A549 (cell line): ENCODE results near the gene TM4SF1. TPM values are rescaled to one million over a fixed set of nuclear protein-coding genes. Genes with fewer than 3 reads are reported as not detected.

Experiments
- ATAC-seq, 2 experiments: fragments of 200-7000 bp in 1 of 2; fragments of >200 bp in 1 of 2; cut with Nextera tagmentation in 1 of 2; cut with Tn5 transposase in 1 of 2; 3 replicates each; pipeline versions ENCODE4 v1.8.0 to v1.9.1; 2018 to 2020; ENCODE audit warnings: mild to moderate bottlenecking in 1 of 2, moderate library complexity in 1 of 2
- CTCF ChIA-PET: fragments of 300-600 bp; sonication (Branson Sonifier 250); formaldehyde crosslinking; extraction: SDS; loops from one replicate; lab custom pipeline; 2021; ENCODE audit warnings: antibody characterized with exemption, inconsistent platforms; lab: Yijun Ruan, JAX
- POLR2A ChIA-PET: fragments of 350-600 bp; formaldehyde crosslinking; extraction: SDS; loops from one replicate; lab custom pipeline; 2021; ENCODE audit warnings: antibody characterized with exemption, inconsistent platforms; lab: Yijun Ruan, JAX
- DNase-seq, 2 experiments: peaks; one replicate each; pipeline versions ENCODE4 v3.0.0 to v3.0.0-alpha.2; 2011 to 2016; ENCODE audit warnings: low read depth in 1 of 2, low spot score in 1 of 2
- FAIRE-seq: peaks from 2 replicates; lab custom pipeline; 2011; peaks lifted over from hg19 to GRCh38; lab: Jason Lieb, UNC
- H3K27ac ChIP-seq, 2 experiments: fragments of >200 bp; sonication (Bioruptor Twin); formaldehyde crosslinking; 3 replicates each; pipeline ENCODE4 v1.5.1; 2016 to 2017
- H3K4me1 ChIP-seq: fragments of >200 bp; sonication (Bioruptor Twin); formaldehyde crosslinking; 3 replicates; pipeline ENCODE4 v1.6.1; 2016
- H3K4me2 ChIP-seq: fragments of >200 bp; sonication (Bioruptor Twin); formaldehyde crosslinking; 3 replicates; pipeline ENCODE4 v1.6.1; 2016
- H3K4me3 ChIP-seq: fragments of >200 bp; sonication (Bioruptor Twin); formaldehyde crosslinking; 3 replicates; pipeline ENCODE4 v1.5.1; 2016
- H3K9me3 ChIP-seq: fragments of >200 bp; sonication (Bioruptor Twin); formaldehyde crosslinking; 3 replicates; pipeline ENCODE4 v1.6.1; 2016
- BHLHE40 ChIP-seq: IDR thresholded peaks from 2 replicates; pipeline ENCODE4 v1.6.1; 2012; ENCODE audit warnings: low read depth, low read length, inconsistent platforms
- CBX2 ChIP-seq: fragments of 200-600 bp; sonication (generic); IDR thresholded peaks from 2 replicates; pipeline ENCODE4 v1.6.1; 2016; ENCODE audit warnings: low read depth, mild to moderate bottlenecking, borderline replicate concordance
- CBX8 ChIP-seq: fragments of 200-600 bp; sonication (generic); IDR thresholded peaks from 2 replicates; pipeline ENCODE4 v1.6.1; 2016
- CEBPB ChIP-seq, 2 experiments: fragments of >200 bp in 1 of 2; sonication (Bioruptor Twin) in 1 of 2; formaldehyde crosslinking in 1 of 2; IDR thresholded peaks; 2 replicates each; pipeline ENCODE4 v1.6.1; 2012 to 2016
- CHD4 ChIP-seq: fragments of 200-600 bp; sonication (generic); IDR thresholded peaks from 2 replicates; pipeline ENCODE4 v1.6.1; 2016; ENCODE audit warnings: antibody characterized with exemption, mild to moderate bottlenecking, borderline replicate concordance
- EHF ChIP-seq: fragments of 250-450 bp; sonication (Bioruptor Pico); IDR thresholded peaks from 2 replicates; pipeline ENCODE4 v1.5.0; 2020; ENCODE audit warnings: mild to moderate bottlenecking
- EHMT2 ChIP-seq: fragments of 200-600 bp; sonication (generic); IDR thresholded peaks from 2 replicates; pipeline ENCODE4 v1.6.1; 2016; ENCODE audit warnings: antibody characterized with exemption, low read depth, mild to moderate bottlenecking, moderate library complexity
- EP300 ChIP-seq, 2 experiments: fragments of >200 bp; sonication (Bioruptor Twin); formaldehyde crosslinking; IDR thresholded peaks; 2 replicates in 1 of 2; 3 replicates in 1 of 2; pipeline ENCODE4 v1.6.1; 2016 to 2017
- ESRRA ChIP-seq: fragments of 150-350 bp; IDR thresholded peaks from 2 replicates; pipeline ENCODE4 v1.6.1; 2014; ENCODE audit warnings: mild to moderate bottlenecking, low read length, borderline replicate concordance
- FOSB ChIP-seq: fragments of 250-450 bp; sonication (Bioruptor Pico); IDR thresholded peaks from 2 replicates; pipeline ENCODE4 v1.5.0; 2020; ENCODE audit warnings: mild to moderate bottlenecking, moderate library complexity
- FOSL2 ChIP-seq, 2 experiments: fragments of 450-650 bp in 1 of 2; fragments of >200 bp in 1 of 2; sonication (Bioruptor Twin) in 1 of 2; formaldehyde crosslinking; IDR thresholded peaks; 2 replicates each; pipeline versions ENCODE4 v1.5.0 to v1.6.1; 2016 to 2020; ENCODE audit warnings: mild to moderate bottlenecking in 1 of 2, moderate library complexity in 1 of 2
- FOXS1 ChIP-seq: fragments of 250-450 bp; sonication (Bioruptor Pico); IDR thresholded peaks from 2 replicates; pipeline ENCODE4 v1.5.0; 2020; ENCODE audit warnings: mild to moderate bottlenecking, moderate library complexity
- GATA3 ChIP-seq: IDR thresholded peaks from 2 replicates; pipeline ENCODE4 v1.6.1; 2012; ENCODE audit warnings: borderline replicate concordance
- HDAC2 ChIP-seq: fragments of 200-600 bp; sonication (generic); IDR thresholded peaks from 2 replicates; pipeline ENCODE4 v1.6.1; 2016
- HEYL ChIP-seq: fragments of 250-450 bp; sonication (Bioruptor Pico); IDR thresholded peaks from 2 replicates; pipeline ENCODE4 v1.8.0; 2021; ENCODE audit warnings: mild to moderate bottlenecking, moderate library complexity
- KDM1A ChIP-seq: fragments of 200-600 bp; sonication (generic); IDR thresholded peaks from 2 replicates; pipeline ENCODE4 v1.6.1; 2016; ENCODE audit warnings: low read depth, mild to moderate bottlenecking
- MAFK ChIP-seq: fragments of 450-650 bp; IDR thresholded peaks from 2 replicates; pipeline ENCODE4 v1.6.1; 2014; ENCODE audit not compliant: partially characterized antibody
- NPAS2 ChIP-seq: fragments of 250-450 bp; sonication (Bioruptor Pico); IDR thresholded peaks from 2 replicates; pipeline ENCODE4 v1.8.0; 2022; ENCODE audit warnings: mild to moderate bottlenecking, moderate library complexity, borderline replicate concordance
- PHF8 ChIP-seq: fragments of 200-600 bp; sonication (generic); IDR thresholded peaks from 2 replicates; pipeline ENCODE4 v1.6.1; 2016; ENCODE audit warnings: low read depth, mild to moderate bottlenecking, antibody characterized with exemption, moderate library complexity, borderline replicate concordance
- POLR2A ChIP-seq: IDR thresholded peaks from 2 replicates; pipeline ENCODE4 v1.6.1; 2012; ENCODE audit warnings: mild to moderate bottlenecking, low read length
- POLR2AphosphoS2 ChIP-seq: conservative IDR thresholded peaks from 2 replicates; pipeline ENCODE4 v1.6.1; 2012; ENCODE audit warnings: low read length, improper control_type of control experiment, inconsistent platforms
- RAD21 ChIP-seq, 2 experiments: fragments of >200 bp in 1 of 2; sonication (Bioruptor Twin) in 1 of 2; formaldehyde crosslinking in 1 of 2; IDR thresholded peaks in 1 of 2; conservative IDR thresholded peaks in 1 of 2; 2 replicates in 1 of 2; 3 replicates in 1 of 2; pipeline ENCODE4 v1.6.1; 2012 to 2018; ENCODE audit warnings: inconsistent platforms in 1 of 2
- RFX5 ChIP-seq: fragments of 450-650 bp; IDR thresholded peaks from 2 replicates; pipeline ENCODE4 v1.7.1; 2014; ENCODE audit warnings: antibody characterized with exemption, mild to moderate bottlenecking, moderate library complexity
- RNF2 ChIP-seq: fragments of 200-600 bp; sonication (generic); IDR thresholded peaks from 2 replicates; pipeline ENCODE4 v1.6.1; 2016; ENCODE audit warnings: low read depth, mild to moderate bottlenecking, antibody characterized with exemption, moderate library complexity, borderline replicate concordance
- SMC3 ChIP-seq: fragments of >200 bp; sonication (Bioruptor Twin); formaldehyde crosslinking; IDR thresholded peaks from 3 replicates; pipeline ENCODE4 v1.6.1; 2018; ENCODE audit warnings: inconsistent platforms
- ZFP36 ChIP-seq: fragments of 450-650 bp; IDR thresholded peaks from 2 replicates; pipeline ENCODE4 v1.6.1; 2014; ENCODE audit warnings: borderline replicate concordance; ENCODE audit not compliant: partially characterized antibody
- ZNF302 ChIP-seq: fragments of 250-450 bp; sonication (Bioruptor Pico); IDR thresholded peaks from 2 replicates; pipeline ENCODE4 v1.9.0; 2021; ENCODE audit warnings: inconsistent platforms, mild to moderate bottlenecking, moderate library complexity
- ZSCAN20 ChIP-seq: fragments of 250-450 bp; sonication (Bioruptor Pico); IDR thresholded peaks from 2 replicates; pipeline ENCODE4 v1.8.0; 2022; ENCODE audit warnings: mild to moderate bottlenecking, moderate library complexity
- WGBS: methylation state at CpG from one replicate; pipeline ENCODE4 v1.1.6; 2017; ENCODE audit errors: missing lambda C conversion rate; 5-methylcytosine and 5-hydroxymethylcytosine counted together
- polyA plus RNA-seq, 4 experiments: library from polyadenylated mRNA; depleted of rRNA in 3 of 4; stranded (reverse); fragments of >200 nt; fragmentation: RNase III in 1 of 4; extraction: RNeasy Plus Mini Kit Qiagen cat#74134 plus additional on column Dnase treatment in 1 of 4; gene quantifications; 2 replicates in 3 of 4; 3 replicates in 1 of 4; pipeline ENCODE4 v1.2.3, GENCODE V29; 2011 to 2017
- TF ChIP-seq, protein P1 (sequence below): IDR thresholded peaks from 2 replicates; pipeline ENCODE4 v1.6.1; 2012
- TF ChIP-seq, protein P2 (sequence below): fragments of 450-650 bp; IDR thresholded peaks from 2 replicates; pipeline ENCODE4 v1.6.1; 2014; ENCODE audit warnings: antibody characterized with exemption
- TF ChIP-seq, protein P3 (sequence below): fragments of 250-450 bp; sonication (Bioruptor Pico); IDR thresholded peaks from 2 replicates; pipeline ENCODE4 v1.5.0; 2021; ENCODE audit warnings: mild to moderate bottlenecking, moderate library complexity, borderline replicate concordance
- TF ChIP-seq, protein P4 (sequence below): fragments of 200-600 bp; sonication (generic); IDR thresholded peaks from 2 replicates; pipeline ENCODE4 v1.6.1; 2016; ENCODE audit warnings: antibody characterized with exemption, mild to moderate bottlenecking, moderate library complexity

TM4SF1 gene
- polyA plus RNA-seq, 2 of the 4 experiments (the other 2 are of a cell fraction), result 828 to 1,208 TPM

DNA sequence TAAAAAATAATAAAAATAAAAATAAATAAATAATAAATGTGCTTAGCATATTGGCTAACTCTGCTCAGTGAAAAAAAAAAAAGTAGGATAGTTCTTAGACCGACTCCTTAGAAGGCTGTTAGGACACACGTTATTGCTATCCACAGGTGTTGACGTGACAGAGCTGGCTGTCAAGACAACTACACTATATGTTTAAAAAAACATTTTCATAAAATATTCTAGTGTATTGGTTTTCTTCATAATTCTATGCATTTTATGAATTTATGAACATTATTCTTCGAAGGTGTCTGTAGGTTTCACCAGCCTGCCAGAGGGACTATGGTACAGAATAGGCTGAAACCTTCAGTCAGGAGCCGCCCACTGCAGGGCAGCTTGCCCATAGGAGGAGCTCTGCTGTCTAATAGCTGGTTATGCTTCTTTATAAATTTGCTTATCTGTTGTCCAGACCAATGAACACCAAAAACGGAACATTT, 9.2 kb downstream of the TM4SF1 start:
- CTCF ChIA-PET, result interaction anchor here (0.6 to 1.6 kb wide), 5 partner anchors 13 to 248 kb away, joined by 3 to 4 read pairs (median 3); no protein-coding TSS in a partner anchor
- peak; percentile 23 for FAIRE-seq
- Histone ChIP-seq H3K4me1 (peaks cover 72% of the 10 kb centered on the region), H3K4me2 (peak overlapping the region; percentile 91), H3K4me3 (no peak overlapping the region), H3K9me3 (no peaks in the 10 kb centered on the region), H3K27ac (peak overlapping the region; percentile 71 to 88; a peak in 5 of 6 replicates)
- ATAC-seq, result peak; percentile 24 to 43; a peak in 5 of 6 replicates
- DNase-seq, result peak in 1 of 2 experiments; percentile 82
- 22% methylated on average over 6 of the region's 6 CpGs for WGBS
- POLR2A ChIA-PET, result interaction anchor here (1.9 kb wide), 1 partner anchor 9 kb away, joined by 9 read pairs; the partner anchor contains the start of gene TM4SF1
- TF ChIP-seq RAD21 (conservative IDR thresholded peaks at IDR 0.05 in 1 of 2, IDR thresholded peaks at IDR 0.05 in 1 of 2) (0 out of 5 replicates have a peak, but pooled peaks of 1 of the 2 experiments have one; percentile 2), FOXS1 (CRISPR knock-in tag) (no peak), FOSB (peak; percentile 99), KDM1A (no peak), MAFK (no peak), EP300 (IDR thresholded peaks at IDR 0.05) (no peak), SMC3 (no peak; the same call in 2 of the 3 replicates), BHLHE40 (no peak), POLR2AphosphoS2 (peak; percentile 99), PHF8 (no peak), GATA3 (no peak), ESRRA (no peak), ZSCAN20 (CRISPR knock-in tag) (no peak), ZNF302 (CRISPR knock-in tag) (no peak), RFX5 (no peak), EHF (CRISPR knock-in tag) (peak; percentile 66), CBX8 (no peak), HDAC2 (no peak), RNF2 (no peak), CBX2 (no peak), CEBPB (IDR thresholded peaks at IDR 0.05) (no peak), CHD4 (no peak), ZFP36 (no peak), EHMT2 (no peak), POLR2A (no peak), FOSL2 (IDR thresholded peaks at IDR 0.05) (no peak), FOSL2 (CRISPR knock-in tag; IDR thresholded peaks at IDR 0.05) (peak; percentile 43; the same call in 1 of the 2 replicates), NPAS2 (CRISPR knock-in tag) (no peak), HEYL (CRISPR knock-in tag) (no peak)
- TF ChIP-seq, protein P1, sequence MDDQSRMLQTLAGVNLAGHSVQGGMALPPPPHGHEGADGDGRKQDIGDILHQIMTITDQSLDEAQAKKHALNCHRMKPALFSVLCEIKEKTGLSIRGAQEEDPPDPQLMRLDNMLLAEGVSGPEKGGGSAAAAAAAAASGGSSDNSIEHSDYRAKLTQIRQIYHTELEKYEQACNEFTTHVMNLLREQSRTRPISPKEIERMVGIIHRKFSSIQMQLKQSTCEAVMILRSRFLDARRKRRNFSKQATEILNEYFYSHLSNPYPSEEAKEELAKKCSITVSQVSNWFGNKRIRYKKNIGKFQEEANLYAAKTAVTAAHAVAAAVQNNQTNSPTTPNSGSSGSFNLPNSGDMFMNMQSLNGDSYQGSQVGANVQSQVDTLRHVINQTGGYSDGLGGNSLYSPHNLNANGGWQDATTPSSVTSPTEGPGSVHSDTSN, result peak; percentile 17; the same call in 1 of the 2 replicates
- TF ChIP-seq, protein P2, sequence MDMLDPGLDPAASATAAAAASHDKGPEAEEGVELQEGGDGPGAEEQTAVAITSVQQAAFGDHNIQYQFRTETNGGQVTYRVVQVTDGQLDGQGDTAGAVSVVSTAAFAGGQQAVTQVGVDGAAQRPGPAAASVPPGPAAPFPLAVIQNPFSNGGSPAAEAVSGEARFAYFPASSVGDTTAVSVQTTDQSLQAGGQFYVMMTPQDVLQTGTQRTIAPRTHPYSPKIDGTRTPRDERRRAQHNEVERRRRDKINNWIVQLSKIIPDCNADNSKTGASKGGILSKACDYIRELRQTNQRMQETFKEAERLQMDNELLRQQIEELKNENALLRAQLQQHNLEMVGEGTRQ, result no peak
- TF ChIP-seq, protein P3, sequence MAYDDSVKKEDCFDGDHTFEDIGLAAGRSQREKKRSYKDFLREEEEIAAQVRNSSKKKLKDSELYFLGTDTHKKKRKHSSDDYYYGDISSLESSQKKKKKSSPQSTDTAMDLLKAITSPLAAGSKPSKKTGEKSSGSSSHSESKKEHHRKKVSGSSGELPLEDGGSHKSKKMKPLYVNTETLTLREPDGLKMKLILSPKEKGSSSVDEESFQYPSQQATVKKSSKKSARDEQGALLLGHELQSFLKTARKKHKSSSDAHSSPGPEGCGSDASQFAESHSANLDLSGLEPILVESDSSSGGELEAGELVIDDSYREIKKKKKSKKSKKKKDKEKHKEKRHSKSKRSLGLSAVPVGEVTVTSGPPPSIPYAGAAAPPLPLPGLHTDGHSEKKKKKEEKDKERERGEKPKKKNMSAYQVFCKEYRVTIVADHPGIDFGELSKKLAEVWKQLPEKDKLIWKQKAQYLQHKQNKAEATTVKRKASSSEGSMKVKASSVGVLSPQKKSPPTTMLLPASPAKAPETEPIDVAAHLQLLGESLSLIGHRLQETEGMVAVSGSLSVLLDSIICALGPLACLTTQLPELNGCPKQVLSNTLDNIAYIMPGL (CRISPR knock-in tag), result peak; percentile 96
- TF ChIP-seq, protein P4, sequence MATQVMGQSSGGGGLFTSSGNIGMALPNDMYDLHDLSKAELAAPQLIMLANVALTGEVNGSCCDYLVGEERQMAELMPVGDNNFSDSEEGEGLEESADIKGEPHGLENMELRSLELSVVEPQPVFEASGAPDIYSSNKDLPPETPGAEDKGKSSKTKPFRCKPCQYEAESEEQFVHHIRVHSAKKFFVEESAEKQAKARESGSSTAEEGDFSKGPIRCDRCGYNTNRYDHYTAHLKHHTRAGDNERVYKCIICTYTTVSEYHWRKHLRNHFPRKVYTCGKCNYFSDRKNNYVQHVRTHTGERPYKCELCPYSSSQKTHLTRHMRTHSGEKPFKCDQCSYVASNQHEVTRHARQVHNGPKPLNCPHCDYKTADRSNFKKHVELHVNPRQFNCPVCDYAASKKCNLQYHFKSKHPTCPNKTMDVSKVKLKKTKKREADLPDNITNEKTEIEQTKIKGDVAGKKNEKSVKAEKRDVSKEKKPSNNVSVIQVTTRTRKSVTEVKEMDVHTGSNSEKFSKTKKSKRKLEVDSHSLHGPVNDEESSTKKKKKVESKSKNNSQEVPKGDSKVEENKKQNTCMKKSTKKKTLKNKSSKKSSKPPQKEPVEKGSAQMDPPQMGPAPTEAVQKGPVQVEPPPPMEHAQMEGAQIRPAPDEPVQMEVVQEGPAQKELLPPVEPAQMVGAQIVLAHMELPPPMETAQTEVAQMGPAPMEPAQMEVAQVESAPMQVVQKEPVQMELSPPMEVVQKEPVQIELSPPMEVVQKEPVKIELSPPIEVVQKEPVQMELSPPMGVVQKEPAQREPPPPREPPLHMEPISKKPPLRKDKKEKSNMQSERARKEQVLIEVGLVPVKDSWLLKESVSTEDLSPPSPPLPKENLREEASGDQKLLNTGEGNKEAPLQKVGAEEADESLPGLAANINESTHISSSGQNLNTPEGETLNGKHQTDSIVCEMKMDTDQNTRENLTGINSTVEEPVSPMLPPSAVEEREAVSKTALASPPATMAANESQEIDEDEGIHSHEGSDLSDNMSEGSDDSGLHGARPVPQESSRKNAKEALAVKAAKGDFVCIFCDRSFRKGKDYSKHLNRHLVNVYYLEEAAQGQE, result peak; percentile 38; the same call in 1 of the 2 replicates
